CD4-positive, alpha-beta T cell treated with Interleukin-4 for 1 hour (primary cell): Measurements from ENCODE around the gene OSBPL1A.
A peak's percentile ranks its signal among the peaks of the same experiment; 100 is the strongest.

Source experiments
- DNase-seq, 2 donors: peaks; one replicate each; pipeline ENCODE4 v3.0.0-alpha.2; 2020 to 2022

Gene OSBPL1A

DNA sequence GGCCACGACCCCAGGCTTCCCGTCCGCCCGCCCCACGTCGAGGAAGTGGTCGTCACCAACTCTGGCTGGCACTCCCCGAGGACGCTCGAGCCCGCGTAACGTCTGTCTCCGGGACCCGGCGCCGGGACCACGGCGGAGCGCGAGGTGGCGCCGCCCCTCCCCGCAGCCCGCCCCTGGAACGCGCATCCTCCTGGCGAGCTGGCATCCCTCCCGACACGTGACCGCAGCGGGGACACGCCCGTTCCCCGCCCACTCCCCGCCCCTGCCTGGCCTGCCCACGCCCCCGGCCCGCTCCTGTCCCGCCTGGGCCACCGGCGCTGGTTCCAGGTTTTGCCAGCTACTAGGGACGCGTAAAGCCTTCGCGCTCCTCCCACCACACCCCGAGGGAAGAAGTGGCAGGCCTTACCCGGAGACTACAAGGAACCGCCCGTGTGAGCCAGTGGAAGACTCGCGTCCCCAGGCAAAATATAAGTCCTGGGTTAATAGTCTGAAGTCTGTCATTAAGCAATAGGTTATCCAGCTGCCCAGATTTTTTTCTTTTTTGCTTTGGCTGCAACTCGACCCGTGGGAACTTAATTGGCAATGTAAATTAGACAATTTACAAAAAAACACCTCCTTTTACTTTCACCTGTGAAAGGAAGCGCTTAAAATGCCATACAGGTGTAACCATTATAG is at the start of gene OSBPL1A:
Gene OSBPL1A (minus strand): TSS at position 131 of the 675 bp plus-strand sequence. CDS start 20,291 bp downstream, outside the sequence.
- peak; percentile 85 to 87 for DNase-seq

DNA sequence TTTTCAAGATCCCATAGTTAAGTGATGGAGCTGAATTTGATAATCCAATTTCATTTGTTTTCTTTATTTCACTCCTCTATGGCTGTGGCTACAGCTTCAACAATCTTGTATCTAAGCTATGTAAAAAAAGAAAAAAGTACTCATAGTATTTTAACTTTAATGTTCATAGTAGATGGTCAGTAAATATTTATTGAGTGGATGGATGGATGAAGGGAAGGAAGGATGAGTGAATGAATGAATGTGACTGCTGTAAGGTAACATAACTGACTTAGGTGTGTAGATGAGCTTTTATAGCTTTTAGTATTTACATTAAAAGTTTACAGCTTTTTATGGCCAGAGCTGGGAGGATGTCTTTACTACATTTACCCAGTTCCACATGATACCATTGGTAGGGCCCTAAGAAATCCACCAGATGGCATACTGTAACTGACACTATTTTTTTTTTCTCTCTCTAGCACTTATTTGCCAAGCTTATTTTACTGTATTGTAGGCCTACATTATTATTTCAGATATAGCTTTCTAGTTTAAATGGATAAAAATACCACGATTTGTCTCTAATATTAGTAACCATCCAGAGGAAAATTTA is 49.4 kb upstream of the OSBPL1A start:
- no peak for DNase-seq

DNA sequence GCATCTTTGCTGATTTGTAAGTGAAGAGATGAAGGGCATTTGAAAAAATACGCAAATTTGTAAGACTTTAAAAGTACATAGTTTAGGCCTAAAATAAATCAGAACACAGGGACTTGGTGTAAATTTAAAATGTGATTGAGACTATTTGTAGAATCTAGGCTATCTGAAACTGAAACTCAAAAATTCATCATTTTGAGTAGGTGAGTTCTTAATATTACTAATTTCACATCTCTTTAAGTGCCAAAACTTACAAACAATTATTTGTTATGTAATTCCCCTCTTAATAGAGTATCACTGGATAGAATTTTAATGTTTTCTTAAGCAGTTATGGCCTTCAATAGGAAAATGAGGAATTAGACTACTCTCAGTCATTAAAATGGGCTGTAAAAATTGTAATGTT is 48.8 kb upstream of the OSBPL1A start:
- no peak for DNase-seq

DNA sequence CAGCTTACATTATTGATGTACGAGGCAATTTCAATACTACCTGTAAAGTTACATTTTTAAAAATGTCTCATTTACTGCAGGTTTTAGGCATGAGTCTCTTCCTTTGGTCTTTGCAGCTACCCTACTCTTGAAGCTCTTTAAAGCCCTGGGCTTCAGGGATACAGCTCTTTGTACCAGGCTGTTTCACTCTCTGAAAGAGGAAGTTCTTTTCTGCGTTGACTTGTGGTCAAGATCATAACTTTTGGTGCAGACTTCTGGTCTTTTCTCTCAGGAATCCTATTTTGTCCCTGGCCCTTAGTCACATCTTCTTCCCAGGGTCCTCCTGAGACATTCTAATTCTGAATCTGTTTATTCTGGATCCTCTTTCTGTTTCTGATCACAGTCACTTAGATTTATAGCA is 46.2 kb upstream of the OSBPL1A start:
- DNase-seq = no peak

DNA sequence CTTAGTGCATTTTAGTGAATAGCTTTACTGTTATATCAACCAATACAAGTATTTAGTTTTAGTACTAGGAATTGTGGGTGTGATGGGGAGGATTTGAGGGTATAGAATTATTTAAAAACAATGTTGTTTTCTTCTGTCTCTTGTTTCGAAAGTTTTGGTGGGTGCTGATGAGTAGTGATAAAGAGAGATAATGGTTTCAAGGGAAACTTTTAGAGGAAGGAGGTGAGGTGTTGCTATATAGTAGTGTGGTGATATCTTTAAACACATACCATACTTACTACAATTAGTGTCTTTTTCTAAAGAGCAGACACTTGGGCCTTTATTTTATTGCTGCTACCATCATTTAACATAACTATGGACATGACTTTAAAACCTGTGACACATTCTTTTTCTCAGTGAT is 39.3 kb upstream of the OSBPL1A start:
- no peak for DNase-seq

DNA sequence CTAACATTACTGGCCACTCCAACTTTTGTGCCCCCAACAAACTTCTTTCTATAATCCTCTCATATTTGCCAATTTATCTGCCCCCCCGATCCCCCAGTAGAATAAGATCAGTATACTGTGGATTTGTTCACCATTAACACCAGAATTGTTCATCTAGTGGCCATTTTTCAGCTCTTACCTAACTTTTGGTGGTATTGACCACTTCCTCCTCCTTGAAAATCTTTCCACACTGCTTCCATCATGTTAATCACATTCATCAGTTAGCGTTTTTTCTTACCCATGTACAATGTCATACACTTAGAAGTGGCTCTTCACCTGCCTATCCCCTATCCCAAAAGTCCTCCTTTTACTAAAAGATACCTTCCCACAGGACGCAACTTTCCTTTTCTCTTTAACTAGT is 35.0 kb upstream of the OSBPL1A start:
- DNase-seq = no peak

DNA sequence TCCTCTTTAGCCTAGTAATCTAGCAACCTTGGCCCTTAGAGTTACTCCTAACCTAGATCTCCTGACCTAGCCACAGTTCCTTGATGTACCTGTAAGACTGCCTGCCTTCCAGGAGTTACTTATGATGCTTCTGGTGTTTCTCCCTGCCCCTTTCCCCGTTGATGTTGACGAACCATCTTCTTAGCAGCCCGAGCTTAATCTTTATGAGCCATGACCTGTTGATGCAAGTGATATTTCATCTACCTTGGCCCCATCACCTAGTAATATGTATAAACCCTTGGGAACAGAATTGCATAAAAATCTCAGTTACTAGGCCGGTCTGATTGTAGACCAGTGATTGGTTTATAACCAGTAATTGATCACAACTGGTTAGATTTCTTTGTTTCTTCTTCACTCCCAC is 31.6 kb upstream of the OSBPL1A start:
- no peak for DNase-seq

DNA sequence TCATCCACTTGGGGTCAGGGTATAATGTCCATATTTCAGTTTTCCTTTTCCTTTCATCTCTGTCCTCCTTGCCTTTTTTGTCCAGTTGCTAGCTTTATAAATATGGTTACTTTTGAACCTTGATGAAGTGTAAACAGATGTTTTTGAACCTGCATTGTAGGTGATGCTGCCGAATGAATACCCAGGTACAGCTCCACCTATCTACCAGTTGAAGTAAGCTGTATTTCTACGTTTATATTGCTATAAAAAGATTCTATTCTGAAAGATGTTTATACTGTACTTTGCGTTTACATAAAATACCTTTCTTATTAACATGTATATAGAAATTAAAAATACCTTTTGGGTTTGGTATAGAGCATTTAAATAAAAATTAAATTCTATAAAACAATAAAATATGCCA is 31.1 kb upstream of the OSBPL1A start:
- no peak for DNase-seq

DNA sequence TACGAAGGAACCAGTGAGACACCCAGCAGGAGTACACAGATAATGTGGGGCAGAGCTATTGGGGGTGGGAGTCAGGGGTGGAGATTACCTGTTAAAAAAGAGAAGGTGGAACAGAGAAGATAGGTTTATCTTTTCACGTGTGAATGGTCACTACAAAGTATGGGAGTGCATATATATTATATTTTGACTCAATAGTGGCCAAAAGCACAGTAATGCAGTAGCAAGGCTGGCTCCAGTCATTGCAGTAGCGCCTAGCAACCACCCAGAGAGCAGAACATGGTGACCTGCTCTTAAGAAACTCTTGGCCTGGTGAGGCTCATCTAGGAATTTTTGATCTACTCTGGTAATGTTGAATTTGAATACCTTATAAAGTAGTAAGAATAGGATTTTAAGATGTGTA is 29.9 kb upstream of the OSBPL1A start:
- DNase-seq = no peak

DNA sequence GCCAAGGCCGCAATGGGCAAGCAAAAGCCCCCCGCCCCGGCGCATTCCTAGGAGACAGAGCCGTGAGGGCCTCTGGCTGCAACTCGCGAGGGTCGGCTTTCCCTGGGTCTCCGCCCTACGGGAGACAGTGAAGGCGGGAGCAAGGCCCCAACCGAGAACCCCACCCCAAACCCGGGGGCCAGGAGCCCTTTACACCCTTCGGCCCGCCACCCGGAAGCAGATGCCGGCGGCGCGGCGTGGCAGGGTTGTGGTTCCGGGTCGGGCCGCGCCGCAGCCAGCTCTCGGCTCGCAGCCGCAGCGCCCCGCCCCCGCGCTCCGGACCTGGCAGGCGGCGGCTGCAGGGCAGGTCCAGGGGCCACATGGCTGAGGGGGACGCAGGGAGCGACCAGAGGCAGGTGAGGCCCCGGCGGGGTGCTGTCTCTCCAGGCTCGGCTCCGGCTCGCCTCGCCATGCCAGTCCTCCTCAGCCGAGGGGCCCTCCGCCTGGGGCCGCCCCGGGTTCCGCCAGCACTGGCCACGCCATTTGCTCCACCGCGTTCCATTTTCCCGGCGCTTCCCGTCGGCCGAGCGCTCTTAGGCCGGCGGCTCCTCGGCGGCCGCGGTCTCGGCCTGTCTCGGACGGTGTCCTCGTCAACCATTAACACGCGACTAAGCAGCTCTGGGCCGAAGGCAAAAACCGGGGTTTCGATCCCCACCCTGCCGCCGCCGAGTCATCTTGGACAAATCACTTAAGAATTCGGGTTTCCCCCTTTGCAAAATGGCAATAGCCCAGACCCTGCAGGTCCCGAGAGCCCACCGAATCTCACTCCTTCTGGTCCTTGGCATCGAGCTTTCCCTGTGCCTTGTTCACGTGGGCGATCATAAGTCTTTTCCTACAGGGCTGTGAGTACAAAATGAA is 29.0 kb upstream of the OSBPL1A start, which contains the start of gene IMPACT:
Gene IMPACT (plus strand): TSS at position 273 of the 897 bp plus-strand sequence. CDS start 87 bp downstream, at position 360.
- DNase-seq = peak; percentile 78 to 81

DNA sequence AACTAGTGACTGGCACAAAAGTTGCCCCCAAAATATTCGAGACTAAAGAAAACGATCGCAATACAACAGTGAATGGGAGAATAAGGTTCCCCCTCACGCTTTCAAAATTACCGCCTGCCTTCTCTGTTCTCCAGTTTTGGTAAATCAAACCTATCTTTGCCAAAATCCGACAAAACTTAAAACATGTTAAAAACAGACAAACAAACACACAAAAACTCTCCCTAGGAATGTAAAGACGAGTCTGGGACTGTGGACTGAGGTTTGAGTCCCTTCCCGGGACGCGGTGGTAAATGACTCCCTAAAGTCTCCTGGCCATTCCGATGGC is 28.4 kb upstream of the OSBPL1A start:
- DNase-seq = no peak

DNA sequence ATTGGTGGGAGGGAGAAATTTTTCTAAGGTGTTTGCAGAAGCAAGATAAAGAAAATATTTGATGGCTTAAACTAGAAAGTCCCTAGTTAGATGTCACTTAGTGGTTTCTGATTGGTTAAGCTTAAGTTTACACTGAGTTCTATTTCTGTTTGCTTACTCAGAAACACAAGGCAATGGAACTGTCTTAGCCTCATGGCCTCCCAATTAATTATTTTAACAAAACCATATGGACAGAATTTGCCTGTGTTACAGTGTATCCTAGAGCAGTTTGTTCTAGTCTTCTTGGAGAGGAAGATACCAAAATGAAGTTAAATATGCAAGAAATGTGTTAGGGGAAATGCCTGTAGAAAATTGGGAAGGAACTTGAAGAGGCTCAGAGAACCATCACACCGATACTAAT is 24.2 kb upstream of the OSBPL1A start:
- no peak for DNase-seq

DNA sequence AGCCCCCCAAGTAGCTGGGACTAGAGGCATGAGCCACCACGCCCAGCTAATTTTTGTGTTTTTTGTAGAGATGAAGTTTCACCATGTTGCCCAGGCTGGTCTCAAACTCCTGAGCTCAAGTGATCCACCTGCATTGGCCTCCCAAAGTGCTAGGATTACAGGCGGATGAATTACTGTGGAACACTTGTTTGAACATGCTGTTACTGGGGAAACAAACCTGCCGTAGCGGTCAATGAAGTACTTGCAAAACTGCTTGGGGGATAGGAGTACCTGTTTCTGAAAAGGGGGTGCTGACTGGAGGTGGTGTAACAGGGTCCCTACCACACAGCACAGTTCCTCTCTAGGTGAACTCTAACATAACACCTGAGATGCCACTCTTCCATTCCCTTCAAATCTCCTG is 22.9 kb upstream of the OSBPL1A start:
- DNase-seq = no peak

DNA sequence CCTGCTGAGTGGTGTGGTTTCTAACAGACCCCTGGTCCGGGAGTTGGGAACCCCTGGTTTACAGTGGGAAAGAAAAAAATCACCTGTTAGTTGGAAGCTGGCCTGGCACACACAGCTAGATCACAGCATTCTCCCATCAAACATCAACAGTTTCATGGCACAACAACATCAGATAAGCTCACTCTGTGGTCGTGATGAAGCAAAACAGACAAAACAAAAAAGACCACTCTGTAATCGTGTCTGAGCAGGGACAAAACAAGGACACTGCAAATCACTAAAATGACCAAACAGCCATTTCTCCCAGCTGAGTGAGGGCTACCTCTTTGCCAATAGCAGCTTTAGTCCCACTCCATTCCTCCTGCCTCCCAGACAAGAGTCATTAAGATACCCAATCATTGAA is 19.9 kb upstream of the OSBPL1A start:
- DNase-seq = no peak

DNA sequence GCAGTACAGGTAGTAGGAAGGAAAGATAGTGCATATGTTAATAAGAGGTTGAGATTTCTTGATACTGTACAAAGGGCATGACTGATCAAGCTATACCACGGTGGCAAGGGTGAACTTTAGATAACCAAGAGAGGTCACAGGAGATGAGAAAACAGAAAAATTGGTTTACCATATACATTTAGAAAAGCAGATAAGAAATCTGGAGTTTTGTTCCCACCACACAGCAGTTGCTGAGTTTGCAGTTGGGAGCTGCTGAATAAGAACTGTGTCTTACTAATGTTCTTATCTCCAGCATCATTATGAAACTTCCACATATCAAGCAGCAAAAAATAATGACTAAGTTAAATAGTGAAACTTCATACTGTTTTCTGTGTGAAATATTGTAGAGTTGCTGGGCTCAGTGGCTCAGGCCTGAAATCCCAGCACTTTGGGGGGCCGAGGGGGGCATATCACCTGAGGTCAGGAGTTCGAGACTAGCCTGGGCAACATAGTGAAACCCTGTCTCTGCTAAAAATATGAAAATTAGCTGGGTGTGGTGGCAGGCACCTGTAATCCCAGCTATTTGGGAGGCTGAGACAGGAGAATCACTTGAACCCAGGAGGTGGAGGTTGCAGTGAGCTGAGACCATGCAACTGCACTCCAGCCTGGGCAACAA is 16.9 kb upstream of the OSBPL1A start:
- no peak for DNase-seq

DNA sequence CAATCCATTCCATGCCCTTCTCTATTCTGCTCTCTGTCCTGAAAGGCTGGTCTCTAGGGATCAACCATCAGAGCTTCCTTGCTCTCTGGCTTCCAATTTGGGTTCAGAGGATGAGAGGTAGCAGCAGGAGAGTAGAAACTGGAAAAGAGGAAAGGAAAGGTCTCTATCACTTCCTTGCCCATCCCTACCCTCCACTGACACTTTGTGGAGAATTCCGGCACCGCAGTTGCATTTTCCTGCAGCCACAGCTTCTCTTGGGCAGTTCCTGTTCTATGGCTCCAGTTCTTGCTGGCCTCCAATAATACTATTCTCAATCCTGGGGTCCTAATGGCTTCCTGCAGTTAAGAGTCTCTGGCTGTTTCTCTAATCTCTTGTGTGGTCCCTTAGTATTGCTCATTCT is 15.5 kb upstream of the OSBPL1A start:
- no peak for DNase-seq

DNA sequence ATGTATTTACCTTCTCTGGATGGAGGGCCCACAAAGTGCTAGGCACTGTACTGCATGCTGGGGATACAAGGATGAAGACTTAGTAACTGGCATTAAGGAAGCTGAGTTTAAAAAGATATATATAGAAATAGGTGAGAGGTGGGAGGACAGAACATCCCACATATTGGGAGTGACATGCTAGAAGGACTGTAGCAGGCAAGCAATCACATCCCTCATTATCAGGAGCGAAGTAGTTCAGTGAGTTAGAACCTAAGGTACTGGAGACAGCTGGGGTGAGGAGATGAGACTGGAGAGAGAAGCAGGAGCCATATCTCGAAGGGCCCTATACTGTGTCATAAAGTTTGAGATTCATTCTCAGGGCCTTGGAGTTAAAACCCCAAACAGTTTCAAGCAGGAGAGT is 10.9 kb upstream of the OSBPL1A start:
- DNase-seq = no peak

DNA sequence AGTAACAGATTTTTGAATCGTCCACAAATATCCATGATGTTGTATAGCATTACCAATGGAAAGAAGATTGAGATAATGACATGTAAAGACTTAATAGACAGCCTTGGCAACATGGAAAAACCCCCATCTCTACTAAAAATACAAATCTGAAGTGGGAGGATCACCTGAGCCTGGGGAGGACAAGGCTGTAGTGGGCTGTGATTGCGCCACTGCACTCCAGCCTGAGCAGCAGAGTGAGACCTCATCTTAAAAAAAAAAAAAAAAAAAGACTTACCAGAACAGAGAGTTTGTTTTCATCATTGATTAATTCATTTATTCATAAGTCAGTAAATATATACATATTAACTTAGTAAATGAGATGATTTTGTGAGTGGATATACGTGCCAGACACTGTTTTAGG is 7.0 kb upstream of the OSBPL1A start:
- no peak for DNase-seq

DNA sequence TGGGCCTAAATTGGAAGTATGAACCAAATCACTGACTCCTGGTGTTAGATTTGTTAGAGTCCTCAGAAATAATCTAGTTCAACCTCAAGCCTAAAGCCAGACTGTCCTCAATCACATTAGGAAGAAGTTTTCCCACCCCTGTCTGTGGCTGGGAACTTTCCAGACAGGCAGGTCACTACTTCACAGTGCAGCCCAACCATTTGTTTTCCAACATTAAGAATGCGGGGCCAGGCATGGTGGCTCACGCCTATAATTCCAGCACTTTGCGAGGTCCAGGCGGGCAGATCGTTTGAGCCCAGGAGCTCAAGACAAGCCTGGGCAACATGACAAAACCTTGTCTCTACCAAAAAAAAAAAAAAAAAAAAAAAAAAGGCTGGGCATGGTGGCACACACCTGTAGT is 5.5 kb upstream of the OSBPL1A start:
- no peak for DNase-seq

DNA sequence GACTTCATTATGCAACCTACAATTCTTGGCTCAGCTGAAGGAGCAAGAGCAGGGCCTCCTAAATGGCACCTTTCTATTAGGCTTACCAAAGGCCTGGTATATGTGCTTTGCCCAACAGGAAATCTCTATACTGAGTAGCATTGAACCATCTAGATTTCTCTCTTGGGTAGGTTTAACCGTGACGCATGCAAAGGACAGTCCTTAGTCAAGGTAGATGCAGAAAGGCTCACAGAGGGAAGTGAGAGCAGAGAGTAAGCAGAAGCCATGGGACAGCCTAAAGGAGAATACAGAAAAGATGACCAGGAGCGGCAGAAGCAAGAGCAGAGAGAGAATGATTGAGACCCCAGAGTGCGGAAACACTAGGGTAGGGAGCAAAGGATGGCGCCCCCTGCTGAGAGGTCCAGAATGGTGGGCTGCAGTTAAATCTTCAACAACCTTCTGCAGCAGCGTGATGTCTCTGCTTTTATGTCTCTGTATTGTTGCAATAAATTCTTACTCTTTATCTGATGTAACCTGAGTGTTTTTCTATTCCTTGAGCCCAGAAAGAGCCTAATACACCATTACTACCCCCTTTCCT is 4.7 kb upstream of the OSBPL1A start:
- DNase-seq = no peak

DNA sequence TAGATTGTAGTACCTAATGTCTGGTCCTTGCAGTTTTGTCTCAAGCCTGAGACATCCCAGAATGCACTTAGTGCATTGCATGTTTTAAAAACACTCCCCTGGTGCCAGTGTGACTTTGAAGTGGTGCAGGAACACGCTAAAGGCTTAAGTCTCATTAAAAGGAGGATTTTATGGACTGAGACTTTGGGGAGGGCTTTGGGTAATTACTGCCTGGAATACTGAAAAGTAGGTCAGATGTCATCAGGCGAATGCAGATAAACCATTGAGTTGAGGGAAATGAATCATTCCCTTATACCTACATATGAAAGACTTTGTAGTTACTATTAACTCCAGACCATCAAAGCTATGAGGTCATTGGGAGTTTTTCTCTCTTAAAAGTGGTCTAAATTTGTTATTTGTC is 3.0 kb upstream of the OSBPL1A start:
- DNase-seq = no peak

DNA sequence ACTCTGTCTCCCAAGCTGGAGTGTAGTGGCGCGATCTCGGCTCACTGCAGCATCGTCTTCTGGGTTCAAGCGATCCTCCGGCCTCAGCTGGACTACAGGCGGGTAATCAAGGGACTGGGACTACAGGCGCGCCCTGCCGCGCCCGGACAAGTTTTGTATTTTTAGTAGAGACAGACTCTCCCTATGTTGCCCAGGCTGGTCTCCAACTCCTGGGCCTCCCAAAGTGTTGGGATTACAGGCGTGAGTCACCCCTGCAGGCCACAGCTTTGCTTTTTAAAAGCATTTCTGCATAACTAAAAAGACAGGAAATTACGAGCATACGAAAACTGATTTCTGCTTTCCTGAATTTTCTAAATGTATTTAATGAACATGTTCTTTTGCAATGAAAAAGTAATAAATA is 916 bp upstream of the OSBPL1A start:
- no peak for DNase-seq

DNA sequence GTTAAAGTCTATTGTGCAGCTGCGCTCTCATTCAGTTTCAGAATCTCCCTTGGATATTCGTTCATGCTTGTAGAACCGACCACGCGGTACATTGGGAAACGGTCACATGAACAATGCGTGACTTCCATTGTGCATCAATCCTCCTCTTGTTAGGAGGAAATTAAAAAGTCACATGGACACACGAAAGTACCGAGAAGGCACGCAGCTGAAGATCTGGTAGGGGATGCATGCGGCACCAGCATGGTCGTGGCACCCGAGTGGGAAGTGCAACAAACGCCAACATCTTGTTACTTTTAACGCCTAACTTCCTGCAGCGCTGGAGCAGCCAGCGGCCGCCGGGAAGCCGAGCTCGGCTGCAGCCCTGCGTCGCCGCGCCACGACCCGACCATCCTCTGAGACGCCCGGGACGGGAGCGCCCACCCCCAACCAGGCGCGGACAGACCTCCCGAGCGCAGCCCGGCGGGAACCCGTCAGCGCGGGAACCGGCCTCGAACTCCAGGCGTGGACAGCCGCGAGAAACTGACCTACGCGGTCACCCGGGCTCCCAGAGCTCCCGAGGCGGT is 412 bp downstream of the OSBPL1A start:
- peak; percentile 24 to 49 for DNase-seq
